RPMI7951 (cell line): ENCODE results near the gene ALG9. TPM values are rescaled to one million over a fixed set of nuclear protein-coding genes. Genes with fewer than 3 reads are reported as not detected.

Experiments used
- DNase-seq: peaks from one replicate; pipeline ENCODE4 v3.0.0-alpha.2; 2012; ENCODE audit warnings: low read depth
- total RNA-seq: library from RNA; depleted of rRNA; stranded (reverse); fragments of >200 nt; shearing (Covaris generic); gene quantifications from 2 replicates; pipeline ENCODE4 v1.2.3, GENCODE V29; 2014

ALG9 gene
- total RNA-seq, 1 experiment from 2014 or later: 33.5 TPM

DNA sequence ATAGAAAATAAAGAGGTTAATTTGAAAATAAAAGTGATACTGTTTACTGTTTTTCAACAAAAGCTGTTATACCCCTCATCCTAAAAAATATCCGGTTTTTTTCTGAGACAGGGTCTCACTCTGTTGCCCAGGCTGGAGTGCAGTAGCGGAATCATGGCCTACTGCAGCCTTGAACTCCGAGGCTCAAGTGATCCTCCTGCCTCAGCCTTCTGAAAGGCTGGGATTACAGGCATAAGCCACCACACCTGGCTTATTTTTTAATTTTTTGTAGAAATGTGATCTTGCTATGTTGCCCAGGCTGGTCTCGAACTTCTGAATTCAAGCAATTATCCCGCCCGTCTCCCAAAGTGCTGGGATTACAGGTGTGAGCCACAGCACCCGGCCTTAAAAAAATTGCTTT is 35.7 kb downstream of the ALG9 start:
- no peak for DNase-seq

DNA sequence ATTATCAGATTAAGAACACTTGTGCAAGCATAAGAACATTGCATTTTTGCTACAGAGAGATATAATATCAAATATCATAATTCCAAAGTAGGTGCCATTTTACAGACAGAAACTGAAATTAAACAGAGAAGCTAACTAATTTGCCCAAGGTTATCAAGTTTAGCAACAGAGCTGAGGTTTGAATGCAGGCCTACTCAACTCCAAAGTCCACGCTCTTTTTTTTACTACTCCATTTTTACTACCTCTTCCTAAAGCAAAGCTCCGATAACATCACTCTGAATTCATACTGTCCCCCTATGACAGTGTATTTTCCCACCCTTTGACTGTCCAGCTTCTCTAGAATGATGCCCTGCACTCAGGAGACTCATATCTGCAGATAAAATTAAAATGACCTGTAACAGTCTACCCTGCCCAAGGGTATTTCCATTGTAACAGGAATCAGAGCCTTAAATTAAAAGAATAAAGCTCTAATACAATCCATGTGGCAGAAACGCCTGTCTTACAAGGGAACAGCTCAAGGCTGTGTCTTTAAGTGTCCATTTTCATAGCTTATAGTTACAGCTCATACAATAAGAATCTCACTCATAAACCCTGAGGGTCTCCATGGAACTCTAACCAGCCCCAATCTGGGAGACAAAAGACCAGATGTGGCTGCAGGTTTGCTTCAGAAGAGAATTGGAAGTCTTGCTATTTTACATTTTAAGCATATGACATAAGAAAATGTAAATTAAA is 36.8 kb downstream of the ALG9 start:
- DNase-seq: peak; percentile 24

DNA sequence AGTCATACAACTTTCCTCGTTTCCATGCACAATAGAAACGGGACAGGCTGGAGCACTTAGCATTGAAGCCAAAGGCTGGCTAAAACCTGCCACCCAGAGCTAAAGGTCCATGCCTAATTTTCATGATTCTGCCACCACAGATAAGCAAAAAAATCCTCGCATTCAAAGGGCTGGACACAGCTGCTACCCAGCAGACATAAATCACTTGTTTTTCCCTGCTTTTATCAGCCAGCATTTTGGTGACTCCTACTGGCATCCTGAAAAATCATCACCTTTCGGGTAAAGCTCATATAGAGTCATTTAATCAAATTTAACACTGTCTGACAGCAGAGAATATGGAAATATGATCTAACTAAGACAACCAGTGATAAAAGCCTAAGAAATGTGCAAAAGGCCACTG is 37.9 kb downstream of the ALG9 start:
- peak; percentile 9 for DNase-seq

DNA sequence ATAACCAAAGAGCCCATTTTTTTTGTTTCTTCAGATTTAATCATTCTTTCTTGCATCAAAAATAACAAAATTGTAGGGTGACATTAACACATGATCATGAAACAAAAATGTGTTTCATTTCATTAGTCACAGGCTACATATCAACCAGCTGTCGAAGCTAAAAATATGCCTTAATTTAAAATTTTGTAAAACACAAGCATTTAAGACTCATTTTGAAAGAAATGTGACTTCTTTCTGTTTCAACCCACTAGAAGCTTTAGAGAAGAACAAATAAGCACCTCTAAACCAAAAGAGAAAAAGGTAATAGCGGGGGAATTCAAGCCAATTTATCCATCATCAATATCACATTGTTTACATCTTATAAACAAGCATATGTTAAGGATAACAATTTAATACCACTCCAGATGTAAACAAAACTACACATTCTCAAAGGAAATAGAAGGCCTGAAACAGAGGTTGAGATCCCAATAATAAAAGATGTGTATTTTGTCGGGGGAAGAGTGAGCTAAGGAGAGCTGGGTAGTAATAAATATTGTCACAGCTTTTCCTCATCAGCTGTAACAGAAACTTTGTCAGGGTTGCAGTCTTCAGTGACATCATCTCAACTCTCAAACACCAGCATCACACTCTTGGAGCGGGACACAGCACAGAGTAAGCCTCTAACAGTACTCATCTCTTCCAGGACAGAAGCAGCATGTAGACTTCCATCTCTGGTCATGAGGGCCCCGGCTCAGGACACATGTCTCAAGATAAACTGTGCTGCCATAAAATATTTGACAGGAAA is 42.0 kb downstream of the ALG9 start:
- no peak for DNase-seq

DNA sequence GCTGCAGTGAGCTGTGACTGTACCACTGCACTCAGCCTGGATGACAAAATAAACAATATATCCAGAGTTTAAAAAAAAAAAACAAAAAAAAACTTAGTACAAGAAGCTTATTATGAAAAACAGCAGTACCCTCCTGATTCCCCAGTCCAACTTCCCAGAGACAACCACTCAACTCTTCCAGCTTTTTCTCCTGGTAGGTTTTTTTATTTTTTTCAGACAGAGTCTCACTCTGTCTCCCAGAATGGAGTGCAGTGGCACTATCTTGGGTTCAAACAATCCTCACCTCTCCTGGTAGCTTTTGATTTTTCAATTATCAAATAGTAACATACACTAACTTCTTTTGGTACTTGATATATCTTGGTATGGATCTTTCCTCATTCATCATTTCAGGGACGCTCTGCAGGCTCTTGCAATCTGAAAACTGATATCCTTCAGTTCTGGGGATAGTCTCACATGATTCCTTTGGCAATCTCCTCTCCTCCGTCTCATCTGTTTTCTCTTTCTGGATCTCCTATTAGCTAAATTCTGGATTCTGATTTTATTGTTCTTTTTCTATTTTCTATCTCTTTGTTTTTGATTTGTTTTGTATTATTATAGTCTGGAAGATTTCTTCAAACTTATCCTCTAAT is 44.9 kb downstream of the ALG9 start:
- no peak for DNase-seq

DNA sequence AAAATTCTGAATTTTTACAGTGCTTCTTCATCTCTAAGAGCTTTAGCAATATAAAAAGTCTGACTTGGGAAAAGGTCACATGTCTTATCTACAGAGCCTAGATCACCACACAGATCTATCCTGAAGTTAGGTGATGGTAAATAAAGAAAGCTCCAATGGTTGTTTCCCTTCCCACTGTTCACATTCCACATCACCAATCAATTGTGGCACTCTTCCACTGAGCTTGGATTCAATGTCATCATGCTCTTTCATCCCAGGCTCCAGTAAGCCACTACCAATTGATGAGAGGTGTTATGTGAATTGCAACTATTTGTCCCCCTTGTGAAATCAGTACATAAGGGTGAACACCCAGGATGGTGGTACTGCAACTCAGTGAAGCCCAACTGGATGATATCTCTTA is 47.8 kb downstream of the ALG9 start:
- DNase-seq: no peak

DNA sequence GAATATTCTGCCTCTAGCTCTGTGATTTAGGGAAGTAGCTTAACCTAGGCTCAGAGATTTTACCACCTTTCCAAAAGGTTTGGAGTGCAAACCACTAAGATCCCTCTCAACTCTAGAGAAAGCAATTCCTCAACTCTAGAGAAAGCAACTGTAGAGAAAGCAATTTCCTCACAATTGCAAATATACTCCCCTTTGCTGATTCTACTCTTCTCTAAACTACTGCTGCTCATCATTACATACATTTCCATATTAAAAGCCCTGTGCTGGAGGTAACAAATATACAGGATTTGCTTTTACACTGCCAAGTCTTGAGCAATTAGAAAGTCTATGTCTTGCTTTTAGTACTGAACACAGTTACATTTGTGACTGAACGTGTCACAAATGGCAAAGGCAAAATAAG is 48.2 kb downstream of the ALG9 start:
- no peak for DNase-seq

DNA sequence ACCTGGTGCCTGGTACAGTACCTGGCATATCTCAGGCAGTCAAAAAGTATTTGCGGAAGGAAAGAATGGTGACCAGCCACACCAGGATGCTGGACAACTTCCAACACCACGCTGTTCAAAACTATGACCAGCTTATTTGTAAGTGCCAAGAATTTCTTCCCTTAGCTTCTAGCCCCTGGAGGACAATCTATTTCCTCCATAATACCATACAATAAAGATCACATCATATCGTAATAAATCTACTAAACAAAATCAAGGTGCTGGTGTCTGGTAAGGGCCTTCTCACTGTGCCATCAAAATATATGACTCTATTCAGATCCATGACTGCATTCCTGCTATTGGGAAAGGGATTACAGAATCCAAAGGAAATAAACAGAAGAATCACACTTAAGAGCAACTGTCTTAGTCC is 51.5 kb downstream of the ALG9 start:
- DNase-seq: no peak

DNA sequence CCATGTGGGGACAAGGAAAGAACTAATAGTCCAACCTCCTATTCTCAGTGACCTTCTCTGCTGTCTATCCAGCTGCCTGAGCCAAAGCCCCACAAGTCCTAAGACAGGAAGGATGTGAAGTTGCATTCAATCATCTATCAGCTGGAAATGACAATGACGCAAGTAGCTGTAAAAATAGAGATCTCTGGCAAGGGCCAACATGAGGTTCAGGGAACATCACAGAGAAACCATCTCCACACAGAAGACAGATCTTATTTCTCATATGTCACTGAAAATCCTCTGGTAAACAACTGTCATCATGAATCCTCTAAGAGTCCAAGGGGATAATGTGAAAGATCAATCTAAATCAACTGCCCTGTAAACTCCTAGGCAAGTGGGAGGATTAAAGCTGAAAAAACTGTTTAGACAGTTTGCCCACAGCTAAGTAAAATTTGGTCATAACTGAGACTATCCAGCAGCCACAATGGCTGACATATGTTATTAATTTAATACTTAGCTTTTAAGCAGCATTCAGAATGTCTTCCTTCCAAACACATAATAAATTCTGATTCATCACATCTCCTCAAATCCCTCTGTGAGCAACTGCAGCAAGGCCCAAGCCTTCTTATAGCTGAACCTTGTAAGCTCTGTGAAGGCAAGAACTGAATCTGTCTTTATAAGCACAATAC is 52.1 kb downstream of the ALG9 start:
- DNase-seq: peak; percentile 15

DNA sequence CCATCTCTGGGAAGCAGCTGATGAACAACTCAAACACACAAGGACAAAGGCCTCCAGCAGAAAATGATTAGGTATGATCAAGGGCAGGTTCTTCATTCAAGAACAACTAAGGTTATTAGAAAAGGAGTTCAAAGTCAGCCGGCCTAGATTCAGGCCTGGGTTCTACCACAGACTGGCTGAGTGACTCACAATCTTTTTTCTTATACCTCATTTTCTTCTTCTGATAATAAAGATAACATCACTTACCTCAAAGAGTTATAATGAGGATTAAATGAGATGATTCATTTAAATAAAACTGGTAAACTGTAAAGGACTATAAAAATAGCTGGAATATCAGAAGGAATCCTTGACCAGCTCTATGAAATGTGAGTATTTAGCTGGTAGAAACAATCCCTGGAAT is 55.9 kb downstream of the ALG9 start:
- DNase-seq: no peak

DNA sequence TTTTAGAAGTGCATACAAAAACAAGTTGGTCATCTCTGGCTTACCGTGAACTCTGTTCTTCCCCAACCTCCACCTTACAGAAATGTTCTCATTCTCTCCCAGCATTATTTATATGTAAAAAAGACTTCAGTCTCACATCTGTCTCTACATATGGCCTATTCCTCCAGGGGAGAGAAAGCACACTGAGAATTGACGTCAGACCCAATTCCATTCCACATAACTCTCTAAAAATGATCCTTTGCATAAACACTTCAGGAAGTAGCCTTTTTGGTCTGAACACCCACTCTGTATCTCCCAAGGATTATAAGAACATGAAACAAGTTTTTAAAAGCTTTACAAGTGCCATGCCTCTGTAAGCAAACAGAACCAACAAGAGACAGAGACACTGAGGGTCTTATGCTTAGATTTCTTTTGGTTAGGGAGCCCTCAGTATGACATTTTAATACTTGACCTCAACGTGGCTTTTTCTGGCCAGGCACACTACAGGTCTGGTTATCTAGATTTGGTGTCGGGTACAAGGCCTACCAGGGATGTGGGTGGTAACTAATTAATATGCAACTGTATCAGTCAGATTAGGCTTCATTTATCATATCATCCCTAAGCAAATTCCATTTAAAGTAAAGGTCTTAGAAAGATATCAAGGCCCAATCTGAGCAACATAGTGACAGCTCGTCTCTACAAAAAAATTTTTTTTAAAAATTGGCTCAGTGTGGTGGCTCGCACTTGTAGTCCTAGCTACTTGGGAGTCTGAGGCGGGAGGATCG is 56.6 kb downstream of the ALG9 start:
- no peak for DNase-seq

DNA sequence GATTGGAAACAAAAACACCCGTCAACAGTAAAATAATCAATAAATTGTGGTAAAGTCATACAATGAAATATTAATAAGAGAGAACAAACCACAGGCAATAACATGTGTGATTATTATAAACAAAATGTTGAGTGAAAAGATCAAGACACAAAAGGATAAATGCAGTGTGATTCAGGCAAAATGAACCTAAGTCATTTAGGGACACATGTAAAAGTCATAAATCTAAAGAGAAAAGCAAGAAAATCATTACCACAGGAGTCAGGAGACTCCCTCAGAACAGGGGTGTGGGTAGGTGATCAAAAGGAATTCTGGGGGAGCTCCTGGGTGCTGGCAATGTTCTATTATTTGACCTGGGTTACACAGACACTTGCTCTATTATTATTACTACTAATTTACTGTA is 57.3 kb downstream of the ALG9 start:
- DNase-seq: no peak

DNA sequence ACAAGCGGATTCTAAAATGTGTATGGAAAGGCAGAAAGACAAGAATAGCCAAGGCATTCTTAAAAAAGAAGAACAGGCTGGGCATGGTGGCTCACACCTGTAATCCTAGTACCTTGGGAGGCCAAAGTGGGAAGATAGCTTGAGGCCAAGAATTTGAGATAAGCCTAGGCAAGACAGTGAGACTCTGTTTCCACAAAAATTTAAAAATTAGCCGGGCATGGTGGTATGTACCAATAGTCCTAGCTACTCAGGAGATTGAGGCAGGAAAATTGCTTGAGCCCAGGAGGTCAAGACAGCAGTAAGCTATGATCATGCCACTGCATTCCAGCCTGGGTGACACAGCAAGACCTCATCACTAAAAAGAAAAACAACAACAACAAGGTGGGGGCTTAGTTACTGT is 59.2 kb downstream of the ALG9 start:
- no peak for DNase-seq

DNA sequence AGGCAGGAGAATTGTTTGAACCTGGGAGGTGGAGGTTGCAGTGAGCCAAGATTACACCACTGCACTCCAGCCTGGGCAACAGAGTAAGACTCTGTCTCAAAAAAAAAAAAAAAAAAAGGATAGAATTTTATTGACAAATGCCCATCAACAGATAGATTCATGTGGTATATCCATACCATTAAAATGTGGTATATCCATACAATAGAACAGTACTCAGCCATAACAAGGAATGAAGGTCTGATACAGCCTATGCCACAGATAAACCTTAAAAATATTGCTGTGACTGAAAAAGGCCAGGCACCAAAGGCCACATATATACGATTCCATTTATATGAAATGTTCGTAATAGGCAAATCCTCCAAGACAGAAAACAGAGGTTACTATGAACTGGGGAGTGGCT is 59.9 kb downstream of the ALG9 start:
- DNase-seq: no peak

DNA sequence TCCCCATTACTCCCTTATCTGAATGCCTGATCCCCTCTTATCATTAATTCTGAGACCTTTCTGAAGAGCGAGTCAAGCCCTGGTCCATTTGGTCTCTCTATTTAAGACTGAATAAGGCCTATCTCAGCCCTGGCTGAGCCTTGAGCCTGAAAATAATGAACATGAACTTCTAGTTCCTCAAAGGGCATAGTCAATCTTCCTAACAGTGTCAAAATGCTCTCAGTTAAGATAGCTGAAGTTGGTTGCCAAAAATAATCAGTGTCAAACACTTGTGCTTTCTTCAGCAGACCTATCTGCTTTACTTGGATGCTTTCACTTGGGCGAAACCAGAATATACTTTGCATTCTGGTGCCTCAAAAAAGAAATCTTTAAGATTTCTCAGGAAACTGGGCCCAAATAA is 62.5 kb downstream of the ALG9 start:
- no peak for DNase-seq

DNA sequence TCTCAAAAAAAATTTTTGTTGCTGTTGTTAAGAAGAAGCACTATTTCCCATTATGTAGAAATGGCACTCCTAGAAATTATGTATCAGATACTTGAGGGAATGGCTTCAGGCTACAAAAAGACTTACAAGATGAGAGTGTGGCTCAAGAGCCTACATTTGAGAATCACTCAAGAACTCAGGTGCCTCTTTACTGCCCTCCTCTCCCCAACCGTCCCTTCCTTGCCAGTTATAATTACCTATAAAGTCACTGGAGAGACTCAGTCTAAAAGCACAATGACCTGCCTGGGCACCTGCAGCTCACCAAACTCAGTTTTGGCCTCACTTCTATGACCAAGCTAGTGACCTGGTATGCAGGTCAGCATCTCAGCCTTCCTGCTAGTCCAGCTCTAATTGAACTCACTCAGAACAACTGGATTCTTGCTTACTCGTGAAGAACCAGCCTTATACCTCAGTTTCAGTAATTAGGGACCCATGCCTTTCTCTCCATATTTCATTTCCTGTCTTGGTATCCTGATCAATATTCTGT is 63.3 kb downstream of the ALG9 start:
- DNase-seq: no peak

DNA sequence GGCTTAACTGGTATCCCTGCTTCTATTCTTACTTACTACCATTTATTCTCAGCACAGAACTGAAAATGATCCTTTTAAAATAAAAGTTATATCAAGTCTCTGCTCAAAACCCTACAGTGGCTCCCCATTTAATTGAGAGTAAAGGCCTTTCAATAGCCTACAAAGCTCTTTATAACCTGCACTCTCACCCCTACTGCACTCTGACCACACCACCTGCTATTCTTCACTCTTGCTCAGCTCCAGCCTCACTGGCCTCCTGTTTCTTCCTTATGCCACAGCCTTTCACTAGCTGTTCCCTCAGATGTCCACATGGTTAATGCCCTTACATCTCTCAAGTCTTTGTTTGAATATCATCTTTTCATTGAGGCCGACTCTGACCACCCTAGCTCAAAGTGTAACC is 64.3 kb downstream of the ALG9 start:
- DNase-seq: no peak

DNA sequence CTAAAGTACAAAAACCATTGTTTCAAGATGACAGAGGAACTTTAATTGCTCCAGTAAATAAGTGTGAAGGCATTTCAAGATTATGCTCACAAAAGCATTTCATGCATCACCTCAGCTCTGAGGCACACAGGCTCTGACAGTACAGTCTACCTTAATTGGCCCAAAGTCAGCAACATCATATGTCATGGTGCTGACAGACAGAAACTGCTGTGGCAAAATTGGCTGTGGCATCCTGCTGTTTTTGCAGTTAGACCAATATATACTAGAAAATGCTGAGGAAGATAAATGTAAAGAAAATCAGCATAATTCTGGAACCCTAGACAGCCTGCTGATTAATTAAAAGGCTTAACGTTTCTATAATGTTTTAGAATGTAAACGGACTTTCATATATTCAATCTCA is 70.2 kb downstream of the ALG9 start:
- DNase-seq: no peak

DNA sequence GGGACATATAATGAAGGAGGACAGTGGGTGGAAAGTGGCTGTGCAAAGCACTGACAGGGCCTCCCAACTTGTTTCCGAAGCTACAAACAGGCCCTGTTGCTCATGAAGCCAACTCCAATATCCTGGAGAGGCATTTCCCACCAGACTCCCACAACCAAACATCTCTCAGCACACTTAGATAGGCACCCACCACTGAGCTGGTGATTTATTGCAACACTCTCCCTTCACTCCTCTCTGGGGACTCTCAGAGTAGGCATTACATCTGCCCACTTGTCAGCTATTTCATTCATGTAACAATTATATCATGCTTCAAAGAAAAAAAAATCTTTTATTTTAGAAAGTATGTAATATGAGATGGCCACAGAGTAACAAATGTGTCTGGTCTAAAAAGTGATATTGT is 73.1 kb downstream of the ALG9 start:
- DNase-seq: no peak

DNA sequence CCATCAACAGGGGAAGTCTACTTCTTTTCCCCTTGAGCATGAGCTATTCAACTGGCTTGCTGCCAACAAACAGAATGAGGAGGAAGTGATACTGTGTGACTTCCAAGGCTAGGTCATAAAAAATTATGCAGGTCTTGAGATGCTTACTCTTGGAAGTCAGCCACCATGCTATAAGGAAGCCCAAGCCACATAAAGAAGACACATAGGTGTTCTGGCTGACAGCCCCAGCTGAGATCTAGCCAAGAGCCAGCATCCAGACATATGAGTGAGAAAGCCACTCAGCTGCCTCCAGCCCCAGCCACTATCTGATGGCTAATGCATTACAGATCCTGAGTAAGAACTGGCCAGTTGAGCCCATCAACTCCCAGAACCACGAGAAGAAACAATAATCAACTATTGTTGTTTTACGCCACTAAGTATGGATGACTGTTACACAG is 74.2 kb downstream of the ALG9 start:
- peak; percentile 54 for DNase-seq

DNA sequence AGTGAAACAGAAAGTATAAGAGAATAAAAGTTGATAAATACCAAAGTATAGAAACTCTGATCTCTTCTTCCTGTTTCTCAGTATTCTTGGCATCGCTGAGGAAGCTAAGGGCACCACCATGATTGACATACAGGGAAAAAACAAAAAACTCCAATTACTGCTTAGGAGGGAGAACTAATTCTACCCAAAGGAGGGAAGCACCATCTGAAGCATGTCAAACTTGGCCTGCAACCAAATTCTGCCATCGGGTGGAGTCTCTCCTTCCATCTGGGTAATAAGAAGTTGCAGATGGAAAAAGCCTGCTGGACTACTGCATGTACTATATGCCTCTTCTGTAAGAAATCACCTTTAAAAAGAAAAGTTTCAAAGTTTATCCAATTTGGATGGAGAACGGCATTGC is 74.7 kb downstream of the ALG9 start:
- DNase-seq: no peak
